ENCODE results near the gene ECM2. TPM values are rescaled to one million over a fixed set of nuclear protein-coding genes. Genes with fewer than 3 reads are reported as not detected.

The ECM2 gene
- total and polyA plus RNA-seq, 2 experiments from 2014 or later = 4.0 to 20.8 TPM

- no peak overlapping the region for H3K4me2 ChIP-seq
- H3K4me1 ChIP-seq (ENCODE audit: insufficient read depth) = peaks cover 11% of the 10 kb centered on the region
- DNase-seq (ENCODE audit: low spot score) = no peak
- no peaks in the 10 kb centered on the region for H3K79me2 ChIP-seq
- no peaks in the 10 kb centered on the region for H3K27me3 ChIP-seq
- H3K9me3 ChIP-seq (ENCODE audit: low read depth) = no peaks in the 10 kb centered on the region
- H4K20me1 ChIP-seq (ENCODE audit: insufficient read depth, poor library complexity, severe bottlenecking) = no peaks in the 10 kb centered on the region
- no peak overlapping the region for H3K4me3 ChIP-seq
- H3K9me2 ChIP-seq (replicated peaks; ENCODE audit: insufficient read depth) = no peaks in the 10 kb centered on the region
- WGBS (ENCODE audit: low lambda C conversion rate, missing lambda C conversion rate) = 95% methylated on average over 2 of the region's 2 CpGs
- H3K36me3 ChIP-seq (replicated peaks; ENCODE audit: insufficient read depth, low read depth) = no peaks in the 10 kb centered on the region
- no peak overlapping the region for H3K27ac ChIP-seq
- TF ChIP-seq EZH2phosphoT487 (IDR thresholded peaks at IDR 0.05; ENCODE audit: low read depth, severe bottlenecking, unreplicated experiment) = no peak
- TF ChIP-seq EZH2 (IDR thresholded peaks at IDR 0.05; ENCODE audit: borderline replicate concordance) = no peak
- no peak for TF ChIP-seq CTCF (IDR thresholded peaks at IDR 0.05; ENCODE audit: poor library complexity)
- H2AFZ ChIP-seq = no peak overlapping the region
Observed at GRCh38 chr9:92564982-92565381, 29.2 kb upstream of the ECM2 start.

DNA sequence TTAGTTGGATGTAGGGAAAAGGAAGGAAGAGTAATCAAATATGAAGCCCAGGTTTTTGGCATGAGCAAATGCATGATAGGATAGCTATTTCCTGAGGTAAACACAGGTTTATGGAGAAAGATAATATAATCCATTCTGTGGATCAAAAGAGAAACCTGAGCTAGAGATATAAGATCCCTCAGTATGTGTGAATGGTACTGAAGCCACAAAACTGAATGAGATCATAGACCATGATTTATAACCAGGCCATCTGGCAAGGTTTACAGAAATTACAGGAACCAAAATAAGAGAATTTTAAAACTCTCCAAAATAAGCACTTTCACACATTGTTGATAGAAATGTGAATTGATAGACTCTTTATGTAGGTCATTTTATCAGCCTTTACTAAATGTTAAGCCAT, 28.7 kb upstream of the ECM2 start:
- H3K4me1 ChIP-seq (ENCODE audit: insufficient read depth) = peaks cover 11% of the 10 kb centered on the region
- H2AFZ ChIP-seq = no peak overlapping the region
- H3K4me3 ChIP-seq = no peak overlapping the region
- no peaks in the 10 kb centered on the region for H3K9me3 ChIP-seq (ENCODE audit: low read depth)
- no peak overlapping the region for H3K4me2 ChIP-seq
- H3K27me3 ChIP-seq = no peaks in the 10 kb centered on the region
- H3K27ac ChIP-seq = no peak overlapping the region
- no peaks in the 10 kb centered on the region for H3K79me2 ChIP-seq
- DNase-seq (ENCODE audit: low spot score) = no peak
- TF ChIP-seq CTCF (IDR thresholded peaks at IDR 0.05; ENCODE audit: poor library complexity) (no peak), EZH2phosphoT487 (IDR thresholded peaks at IDR 0.05; ENCODE audit: low read depth, severe bottlenecking, unreplicated experiment) (no peak), EZH2 (IDR thresholded peaks at IDR 0.05; ENCODE audit: borderline replicate concordance) (no peak)
- no peaks in the 10 kb centered on the region for H4K20me1 ChIP-seq (ENCODE audit: insufficient read depth, poor library complexity, severe bottlenecking)
- no peaks in the 10 kb centered on the region for H3K36me3 ChIP-seq (replicated peaks; ENCODE audit: insufficient read depth, low read depth)
- no peaks in the 10 kb centered on the region for H3K9me2 ChIP-seq (replicated peaks; ENCODE audit: insufficient read depth)

DNA sequence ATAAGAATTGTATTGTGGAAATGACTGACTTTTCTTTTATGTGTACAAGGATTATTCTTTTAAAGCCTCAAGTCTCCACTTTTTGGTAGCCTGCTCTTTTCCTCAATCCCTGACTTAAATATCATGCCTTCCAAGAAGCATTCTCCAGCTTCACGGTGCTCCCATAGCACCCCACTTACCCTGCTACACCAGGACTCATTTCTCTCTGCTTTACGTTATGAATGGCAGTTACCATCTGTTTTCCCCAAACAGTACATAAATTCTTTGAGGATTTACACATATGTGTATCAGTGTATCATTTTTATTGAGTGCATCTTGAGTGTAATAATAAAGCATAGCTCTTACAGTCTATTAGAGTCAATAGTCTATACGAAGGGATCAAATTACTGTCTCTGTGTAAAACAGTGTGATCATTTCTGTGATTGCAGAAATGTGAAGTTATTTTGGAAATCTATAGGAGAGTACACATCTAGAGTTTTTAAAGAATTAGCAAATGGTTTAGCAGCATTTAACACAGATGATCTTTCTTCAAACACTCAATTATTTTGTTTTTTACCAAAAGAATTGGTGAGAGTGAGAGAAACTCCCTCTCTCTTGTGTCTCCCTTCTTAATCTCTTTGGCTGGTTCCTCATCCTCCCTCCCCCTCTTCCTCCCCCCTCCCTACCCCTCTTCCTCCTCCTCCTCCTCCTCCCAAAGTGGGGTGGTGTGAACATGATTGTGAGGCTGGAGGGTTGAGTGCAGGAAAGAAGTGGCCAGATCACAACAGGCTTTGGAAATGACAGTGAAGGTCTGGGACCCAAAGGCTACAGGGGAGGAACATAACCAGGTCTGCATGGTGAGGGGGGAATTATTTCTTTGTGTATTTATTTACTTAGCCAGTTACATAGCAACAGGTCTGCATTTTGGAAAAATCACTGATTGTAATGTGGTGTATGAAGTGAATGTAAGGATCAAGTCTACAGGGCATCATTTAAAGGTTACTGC, 27.6 kb upstream of the ECM2 start:
- TF ChIP-seq CTCF (IDR thresholded peaks at IDR 0.05; ENCODE audit: poor library complexity) = no peak
- no peak for TF ChIP-seq EZH2 (IDR thresholded peaks at IDR 0.05; ENCODE audit: borderline replicate concordance)
- no peak for TF ChIP-seq EZH2phosphoT487 (IDR thresholded peaks at IDR 0.05; ENCODE audit: low read depth, severe bottlenecking, unreplicated experiment)
- Histone ChIP-seq H3K27ac (peak overlapping the region; percentile 56), H3K27me3 (no peaks in the 10 kb centered on the region), H3K9me2 (replicated peaks; ENCODE audit: insufficient read depth) (no peaks in the 10 kb centered on the region), H3K36me3 (replicated peaks; ENCODE audit: insufficient read depth, low read depth) (no peaks in the 10 kb centered on the region), H3K9me3 (ENCODE audit: low read depth) (no peaks in the 10 kb centered on the region), H3K4me2 (peak overlapping the region; percentile 28), H3K4me1 (ENCODE audit: insufficient read depth) (peaks cover 11% of the 10 kb centered on the region), H3K79me2 (no peaks in the 10 kb centered on the region), H3K4me3 (no peak overlapping the region), H2AFZ (no peak overlapping the region), H4K20me1 (ENCODE audit: insufficient read depth, poor library complexity, severe bottlenecking) (no peaks in the 10 kb centered on the region)
- 54% methylated on average over 3 of the region's 3 CpGs for WGBS (ENCODE audit: low lambda C conversion rate, missing lambda C conversion rate)
- no peak for DNase-seq (ENCODE audit: low spot score)
